GM21423 (cell line): ENCODE measurements around the gene RCC2.

Experiments used
- ATAC-seq: cut with Tn5 transposase; IDR thresholded peaks from one replicate; pipeline ENCODE4 v1.9.1; 2021; ENCODE audit warnings: mild to moderate bottlenecking, moderate library complexity; ENCODE audit not compliant: unreplicated experiment

Gene RCC2

GRCh38 chr1:17381161-17381560 lies 58.3 kb downstream of the RCC2 start:
- no peak for ATAC-seq

GRCh38 chr1:17377325-17377953 lies 62.0 kb downstream of the RCC2 start:
- ATAC-seq: no peak

DNA sequence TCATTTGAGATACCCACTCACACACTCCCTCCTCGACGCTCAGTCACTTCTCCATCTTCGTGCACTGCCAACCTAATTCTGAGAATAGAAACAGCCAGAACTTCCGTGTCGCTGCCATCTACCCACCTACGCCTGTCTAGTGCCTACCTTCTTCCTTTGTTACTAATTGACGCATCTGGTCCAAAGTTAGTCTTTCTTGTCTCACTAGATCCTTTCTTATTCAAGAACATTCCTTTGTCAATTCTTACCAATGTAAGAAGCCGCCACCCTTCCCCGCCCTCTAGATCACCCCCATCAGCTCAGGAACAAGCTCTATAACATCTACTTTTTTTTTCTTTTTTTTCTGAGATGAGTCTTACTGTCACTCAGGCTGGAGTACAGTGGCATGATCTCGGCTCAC lies 63.8 kb downstream of the RCC2 start:
- no peak for ATAC-seq

DNA sequence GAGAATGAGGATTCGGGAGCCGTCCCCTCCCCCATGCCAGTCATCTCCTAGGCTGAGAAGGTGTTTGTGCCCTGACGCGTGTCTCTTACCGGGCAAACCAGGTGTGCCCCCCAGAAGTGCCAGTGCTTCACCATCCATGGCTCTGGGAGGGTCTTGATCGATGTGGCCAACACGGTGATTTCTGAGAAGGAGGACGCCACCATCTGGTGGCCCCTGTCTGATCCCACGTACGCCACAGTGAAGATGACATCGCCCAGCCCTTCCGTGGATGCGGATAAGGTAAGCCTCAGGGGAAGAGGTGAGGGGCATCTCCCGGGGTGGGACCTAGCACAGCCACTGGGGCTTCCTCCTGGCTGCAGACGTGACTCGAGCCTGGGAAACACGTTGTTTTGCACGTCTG lies 66.5 kb downstream of the RCC2 start:
- ATAC-seq: no peak

- ATAC-seq: no peak
Observed at GRCh38 chr1:17371896-17372295, 67.6 kb downstream of the RCC2 start, which contains the start of gene PADI6. TSS of gene PADI6 (plus strand) at chr1:17372196. CDS start at chr1:17372246, 50 bp downstream.

GRCh38 chr1:17370618-17371017 lies 68.9 kb downstream of the RCC2 start:
- no peak for ATAC-seq

DNA sequence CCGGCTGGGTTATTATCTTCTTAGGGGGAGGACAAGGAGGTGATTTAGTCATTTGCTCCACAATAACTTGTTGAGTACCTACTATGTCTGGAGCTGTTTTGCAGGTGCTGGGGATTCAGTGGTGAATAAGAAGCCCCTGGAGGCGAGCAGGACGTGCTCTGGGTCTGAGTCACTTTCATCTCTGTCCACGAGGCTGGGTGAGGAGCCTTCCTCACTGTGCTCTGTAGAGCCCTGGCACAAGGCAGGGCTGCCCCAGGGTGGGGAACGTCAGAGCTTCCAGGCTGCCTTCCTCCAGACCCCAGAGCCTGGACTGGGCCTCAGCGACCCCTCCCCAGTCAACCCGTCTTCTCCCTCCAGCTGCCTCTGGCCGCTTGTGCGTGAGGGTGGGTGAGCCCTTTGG lies 70.0 kb downstream of the RCC2 start:
- ATAC-seq: no peak

DNA sequence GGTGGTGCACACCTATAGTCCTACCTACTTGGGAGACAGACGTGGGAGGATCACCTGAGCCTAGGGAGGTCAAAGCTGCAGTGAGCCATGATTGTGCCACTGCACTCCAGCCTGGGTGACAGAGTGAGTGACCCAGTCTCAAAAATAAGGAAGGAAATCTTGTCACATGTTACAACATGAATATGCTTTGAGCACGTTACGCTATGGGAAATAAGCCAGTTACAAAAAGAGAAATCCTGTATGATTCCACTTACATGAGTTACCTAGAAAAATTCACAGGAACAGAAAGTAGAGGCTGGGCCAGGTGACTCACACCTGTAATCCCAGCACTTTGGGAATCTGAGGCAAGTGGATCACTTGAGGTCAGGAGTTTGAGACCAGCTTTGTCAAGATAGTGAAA lies 74.2 kb downstream of the RCC2 start:
- ATAC-seq: no peak

GRCh38 chr1:17363771-17364170 lies 75.7 kb downstream of the RCC2 start:
- no peak for ATAC-seq

DNA sequence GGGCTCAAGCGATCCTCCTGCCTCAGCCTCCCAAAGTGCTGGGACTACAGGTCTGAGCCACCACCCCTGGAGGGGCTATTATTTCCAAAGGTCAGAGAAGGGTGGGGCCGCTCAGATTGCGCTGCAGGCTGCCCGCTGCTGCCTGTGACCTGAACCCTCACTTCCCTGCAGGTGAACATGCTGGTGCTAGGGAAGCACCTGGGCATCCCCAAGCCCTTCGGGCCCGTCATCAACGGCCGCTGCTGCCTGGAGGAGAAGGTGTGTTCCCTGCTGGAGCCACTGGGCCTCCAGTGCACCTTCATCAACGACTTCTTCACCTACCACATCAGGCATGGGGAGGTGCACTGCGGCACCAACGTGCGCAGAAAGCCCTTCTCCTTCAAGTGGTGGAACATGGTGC lies 76.1 kb downstream of the RCC2 start:
- ATAC-seq: no peak

DNA sequence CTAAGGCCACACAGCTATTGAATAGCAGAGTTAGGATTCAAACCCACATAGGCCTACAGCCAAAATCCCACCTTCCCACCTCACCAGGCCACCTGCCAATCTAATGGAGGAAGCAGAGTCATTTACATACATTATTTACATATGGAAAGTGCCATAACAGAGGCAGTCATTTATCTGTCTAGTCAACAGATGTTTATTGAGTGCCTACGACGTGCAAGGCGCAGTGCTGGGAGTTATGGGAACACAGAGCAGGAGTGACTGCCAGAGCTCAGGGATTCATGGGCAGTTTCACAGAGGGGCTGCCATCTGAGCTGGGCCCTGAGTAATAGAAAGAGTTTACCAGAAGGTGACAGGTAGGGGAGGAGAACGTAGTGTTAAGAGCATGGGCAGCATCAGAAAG lies 77.8 kb downstream of the RCC2 start:
- no peak for ATAC-seq

DNA sequence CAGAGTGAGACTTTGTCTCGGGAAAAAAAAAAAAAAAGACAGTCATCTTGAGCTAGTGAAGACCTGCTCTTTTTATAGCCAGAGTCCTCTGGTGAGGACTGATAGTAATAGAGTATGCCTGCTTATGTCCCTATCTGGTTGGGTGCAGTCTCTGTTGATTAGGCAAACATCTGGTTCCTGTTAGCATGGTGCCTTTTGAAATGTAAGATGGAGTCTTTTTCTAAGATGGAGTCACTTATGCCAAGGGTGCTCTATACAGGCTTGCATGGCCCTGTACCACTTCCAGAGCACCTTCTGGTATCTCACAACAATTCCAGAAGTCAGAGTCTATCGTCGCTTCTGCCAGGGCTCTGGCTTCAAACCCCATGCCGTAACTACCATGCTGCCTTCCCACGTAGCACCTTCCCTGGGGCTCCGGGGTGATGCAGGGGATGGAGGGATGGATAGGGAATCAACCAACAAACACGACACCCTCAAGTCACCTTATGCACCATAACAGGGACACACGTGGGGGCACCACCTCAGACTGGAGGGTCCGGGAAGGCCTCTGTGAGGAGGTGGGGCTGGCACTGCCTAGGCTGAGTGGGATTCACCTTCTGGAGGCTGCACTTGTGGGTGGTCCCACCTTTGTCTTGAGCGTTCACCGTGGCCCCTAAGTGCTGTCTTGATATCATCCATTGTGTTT lies 79.1 kb downstream of the RCC2 start:
- no peak for ATAC-seq

DNA sequence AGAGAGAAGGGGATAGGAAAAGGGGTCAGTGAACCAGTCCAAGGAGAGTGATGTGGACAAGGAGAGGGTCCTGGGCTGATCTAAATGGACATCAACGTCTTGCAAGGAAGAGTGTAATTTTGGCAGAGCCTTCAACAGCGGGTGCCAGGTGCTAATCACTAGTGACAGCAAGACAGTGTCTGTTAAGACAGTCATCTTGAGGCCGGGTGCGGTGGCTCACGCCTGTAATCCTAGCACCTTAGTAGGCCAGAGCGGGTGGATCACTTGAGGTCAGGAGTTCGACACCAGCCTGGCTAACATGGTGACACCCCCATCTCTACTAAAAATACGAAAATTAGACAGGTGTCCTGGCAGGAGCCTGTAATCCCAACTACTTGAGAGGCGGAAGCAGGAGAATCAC lies 79.7 kb downstream of the RCC2 start:
- ATAC-seq: no peak

GRCh38 chr1:17359031-17359430 lies 80.4 kb downstream of the RCC2 start:
- no peak for ATAC-seq

- no peak for ATAC-seq
Observed at GRCh38 chr1:17358557-17358956, 80.9 kb downstream of the RCC2 start.
